NCI-H460 (cell line): ENCODE results near the gene IGLON5. TPM values are rescaled to one million over a fixed set of nuclear protein-coding genes. Genes with fewer than 3 reads are reported as not detected.

ENCODE experiments used
- DNase-seq: peaks from one replicate; pipeline ENCODE4 v3.0.0-alpha.2; 2016; ENCODE audit warnings: low read depth; ENCODE audit errors: extremely low read depth
- total RNA-seq: library from RNA; depleted of rRNA; stranded (reverse); fragments of >200 nt; shearing (Covaris generic); gene quantifications from 2 replicates; pipeline ENCODE4 v1.2.3, GENCODE V29; 2014

Gene IGLON5
- total RNA-seq, 1 experiment from 2014 or later = not detected

DNA sequence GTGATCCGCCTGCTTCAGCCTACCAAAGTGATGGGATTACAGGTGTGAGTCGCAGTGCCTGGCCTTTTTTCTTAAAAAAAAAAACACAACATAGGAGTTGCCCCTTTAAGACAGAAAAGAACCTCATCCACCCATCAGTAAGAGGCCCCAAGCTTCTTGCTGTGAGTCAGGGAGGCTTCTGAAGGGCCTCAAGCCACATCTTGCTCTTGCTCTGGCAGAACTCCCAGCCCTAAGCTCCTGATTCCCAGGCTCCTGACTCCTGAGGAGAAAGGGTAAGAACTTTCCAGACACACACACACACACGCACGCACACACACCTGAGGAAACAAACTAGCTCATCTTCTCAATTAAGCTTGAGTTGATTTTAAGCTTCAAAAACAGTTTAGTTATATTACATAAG is 47.9 kb downstream of the IGLON5 start:
- DNase-seq = no peak

DNA sequence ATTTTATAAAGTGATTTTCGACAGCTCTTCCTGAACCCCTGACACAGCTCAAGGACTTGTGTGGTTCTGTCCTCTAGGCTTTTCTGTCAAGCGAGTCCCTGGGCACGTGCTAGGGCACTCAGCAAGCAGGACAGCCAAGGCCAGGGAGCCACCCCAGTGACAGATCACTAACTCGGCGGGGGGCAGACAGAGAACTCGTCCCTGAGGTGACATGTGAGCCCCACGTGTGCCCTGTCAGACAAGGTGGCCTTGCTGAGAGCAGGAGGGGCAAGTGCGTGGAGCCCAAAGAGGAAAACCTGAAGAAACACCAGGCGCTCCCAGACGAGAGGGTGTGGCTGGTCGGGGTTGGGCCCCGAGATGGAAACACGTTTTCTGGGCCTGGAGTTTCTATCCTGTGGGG is 49.8 kb downstream of the IGLON5 start:
- no peak for DNase-seq

GRCh38 chr19:51364200-51365106 is 53.0 kb downstream of the IGLON5 start:
- DNase-seq = peak; percentile 21

GRCh38 chr19:51365211-51365964 is 53.9 kb downstream of the IGLON5 start:
- no peak for DNase-seq

GRCh38 chr19:51365965-51366388 is 54.5 kb downstream of the IGLON5 start, which contains the start of gene ETFB:
TSS of gene ETFB (minus strand) at chr19:51366388. CDS start at chr19:51366326, 62 bp downstream.
- no peak for DNase-seq

DNA sequence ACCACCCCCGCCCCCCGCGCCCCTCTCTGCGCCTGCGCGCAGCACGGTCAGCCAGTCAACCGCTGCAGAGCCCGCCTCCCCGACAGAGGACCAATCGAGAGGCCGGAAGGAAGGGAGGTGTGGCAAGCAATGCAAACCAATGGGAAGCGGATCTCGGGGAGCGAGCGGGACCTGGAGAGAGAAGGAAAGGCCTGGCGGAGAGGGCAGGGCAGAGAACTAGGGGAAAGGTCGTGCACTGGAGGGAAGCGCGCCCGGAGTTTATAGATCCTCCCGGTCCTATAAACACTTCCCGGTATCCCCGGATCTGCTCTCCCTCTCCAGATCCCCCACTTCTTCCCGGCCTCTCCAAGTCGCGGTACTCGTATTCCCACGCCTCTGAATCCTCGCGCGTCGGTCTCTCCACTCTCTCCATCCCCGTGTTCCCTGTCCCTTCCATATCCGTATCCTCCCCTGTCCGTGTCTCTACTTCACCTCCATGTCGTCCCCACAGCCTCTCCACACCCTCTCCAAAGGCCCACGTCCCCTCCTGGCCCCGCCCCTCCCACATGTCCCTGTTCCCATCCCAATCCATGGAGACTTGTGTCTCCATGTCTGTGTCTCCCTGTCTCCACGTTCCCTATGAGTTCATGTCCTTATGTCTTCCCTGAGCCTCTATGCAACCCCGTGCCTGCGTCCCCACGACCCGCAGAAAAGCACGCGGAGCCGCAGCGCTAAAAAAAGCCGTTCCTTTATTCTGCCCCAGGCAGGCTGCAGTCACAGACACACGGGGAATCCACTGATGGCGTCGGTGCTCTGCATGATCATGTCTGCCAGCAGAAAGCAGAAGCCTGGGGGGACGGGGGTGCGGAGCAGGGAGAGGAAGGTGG is 55.2 kb downstream of the IGLON5 start:
- peak; percentile 97 for DNase-seq

DNA sequence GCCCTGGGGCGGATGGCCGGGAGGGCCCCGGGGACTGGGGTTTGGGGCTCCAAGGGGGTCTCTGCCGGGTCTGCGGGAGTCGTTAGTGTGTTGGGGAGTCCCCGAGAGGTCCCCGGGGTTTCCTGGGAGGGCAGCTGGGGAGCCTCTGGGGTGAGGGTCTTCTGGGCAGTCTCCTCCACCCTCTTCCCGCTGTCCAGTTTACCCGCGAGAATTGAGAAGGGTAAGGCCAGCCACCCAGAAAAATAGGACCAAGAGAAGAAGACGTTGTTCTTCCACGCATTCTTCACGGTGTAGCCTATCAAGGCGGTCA is 55.8 kb downstream of the IGLON5 start:
- DNase-seq = no peak

GRCh38 chr19:51367565-51368365 is 56.3 kb downstream of the IGLON5 start:
- DNase-seq = peak; percentile 95

DNA sequence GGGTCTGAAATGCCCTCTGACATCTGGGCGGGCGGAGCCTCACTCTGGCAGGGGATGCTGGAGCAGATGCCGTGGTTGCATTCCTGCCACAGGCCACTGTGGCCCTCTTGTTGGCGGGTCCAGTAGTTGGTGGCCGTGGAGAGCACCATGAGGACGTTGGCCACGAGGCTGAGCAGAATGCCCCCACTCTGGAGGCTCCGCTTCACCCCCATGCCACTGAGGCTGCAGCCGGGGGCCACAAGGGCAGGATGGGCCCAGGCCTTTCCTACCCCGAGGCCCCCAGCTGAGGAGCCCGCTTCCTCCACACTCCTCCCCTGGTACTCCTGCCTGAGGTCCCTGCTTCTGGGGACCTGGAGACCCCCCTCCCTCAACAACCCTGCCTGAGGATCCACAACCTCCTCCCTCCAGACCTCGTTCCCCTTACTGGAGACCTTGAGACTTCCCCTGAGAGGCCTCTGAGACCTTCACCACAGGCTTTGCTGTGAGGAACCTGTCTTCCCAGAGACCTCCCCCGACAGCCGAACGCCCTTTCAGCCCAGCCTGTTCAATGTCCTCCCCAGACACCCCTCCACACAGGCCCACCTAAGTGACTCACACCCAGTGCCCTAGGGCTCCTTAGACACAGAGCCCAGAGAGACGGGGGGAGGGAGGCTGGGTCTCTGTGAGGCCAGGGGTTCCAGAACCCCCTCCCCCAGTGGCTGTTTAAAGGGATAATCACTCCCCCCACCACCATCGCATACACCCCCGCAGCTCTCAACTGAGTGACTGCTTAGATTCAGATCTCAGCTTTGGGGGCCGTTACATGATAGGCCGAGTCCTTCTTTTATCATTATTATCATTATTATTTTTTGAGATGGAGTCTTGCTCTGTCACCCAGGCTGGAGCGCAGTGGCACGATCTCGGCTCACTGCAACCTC is 57.2 kb downstream of the IGLON5 start, which contains the start of gene CLDND2:
TSS of gene CLDND2 (minus strand) at position 638 of the 917 bp plus-strand sequence. CDS start at position 212, 426 bp downstream.
- DNase-seq = no peak

DNA sequence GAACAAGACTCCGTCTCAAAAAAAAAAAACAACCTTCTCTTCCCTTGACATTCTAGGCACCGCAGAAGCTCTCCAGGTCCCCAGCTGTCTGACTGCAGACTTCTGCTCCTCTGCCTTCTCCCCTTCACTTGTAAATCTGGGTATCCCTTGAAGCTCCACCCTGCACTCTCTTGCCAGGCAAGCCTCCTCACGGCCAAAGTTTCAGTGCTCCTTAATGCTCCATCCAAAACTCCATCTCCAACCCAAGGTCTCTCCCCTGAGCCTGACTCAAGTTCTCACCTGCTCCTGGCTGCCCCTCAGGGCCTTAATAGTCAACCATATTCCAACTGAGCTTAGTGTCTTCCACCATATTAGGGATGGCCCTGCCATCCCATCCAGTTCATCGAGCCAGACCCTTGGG is 58.8 kb downstream of the IGLON5 start:
- no peak for DNase-seq

DNA sequence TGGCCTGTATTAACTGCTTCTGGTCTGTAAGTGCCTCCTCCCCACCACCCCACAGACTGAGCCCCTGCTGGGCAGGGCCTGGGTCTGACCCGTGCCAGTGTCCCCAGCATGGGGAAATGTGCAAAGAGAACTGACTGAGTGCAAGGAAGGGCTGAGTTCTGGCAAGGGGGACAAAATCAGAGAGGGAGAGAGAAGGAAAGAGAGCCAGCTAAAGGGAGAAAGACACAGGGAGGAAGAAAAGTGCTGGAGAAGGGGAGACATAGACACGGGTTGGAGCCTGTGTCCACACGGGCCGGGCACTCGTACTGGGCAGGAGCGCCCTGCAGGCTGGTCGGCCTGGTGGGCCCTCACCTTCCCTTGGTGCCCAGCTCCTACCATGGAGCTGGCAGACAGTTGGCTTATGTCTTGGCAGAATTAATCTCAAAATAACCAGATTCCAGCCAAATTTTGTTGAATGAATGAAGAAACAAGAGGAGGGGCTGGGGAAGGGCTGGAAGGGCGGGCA is 59.8 kb downstream of the IGLON5 start:
- DNase-seq = no peak

- no peak for DNase-seq
Measured at GRCh38 chr19:51372021-51372648, 60.7 kb downstream of the IGLON5 start.

DNA sequence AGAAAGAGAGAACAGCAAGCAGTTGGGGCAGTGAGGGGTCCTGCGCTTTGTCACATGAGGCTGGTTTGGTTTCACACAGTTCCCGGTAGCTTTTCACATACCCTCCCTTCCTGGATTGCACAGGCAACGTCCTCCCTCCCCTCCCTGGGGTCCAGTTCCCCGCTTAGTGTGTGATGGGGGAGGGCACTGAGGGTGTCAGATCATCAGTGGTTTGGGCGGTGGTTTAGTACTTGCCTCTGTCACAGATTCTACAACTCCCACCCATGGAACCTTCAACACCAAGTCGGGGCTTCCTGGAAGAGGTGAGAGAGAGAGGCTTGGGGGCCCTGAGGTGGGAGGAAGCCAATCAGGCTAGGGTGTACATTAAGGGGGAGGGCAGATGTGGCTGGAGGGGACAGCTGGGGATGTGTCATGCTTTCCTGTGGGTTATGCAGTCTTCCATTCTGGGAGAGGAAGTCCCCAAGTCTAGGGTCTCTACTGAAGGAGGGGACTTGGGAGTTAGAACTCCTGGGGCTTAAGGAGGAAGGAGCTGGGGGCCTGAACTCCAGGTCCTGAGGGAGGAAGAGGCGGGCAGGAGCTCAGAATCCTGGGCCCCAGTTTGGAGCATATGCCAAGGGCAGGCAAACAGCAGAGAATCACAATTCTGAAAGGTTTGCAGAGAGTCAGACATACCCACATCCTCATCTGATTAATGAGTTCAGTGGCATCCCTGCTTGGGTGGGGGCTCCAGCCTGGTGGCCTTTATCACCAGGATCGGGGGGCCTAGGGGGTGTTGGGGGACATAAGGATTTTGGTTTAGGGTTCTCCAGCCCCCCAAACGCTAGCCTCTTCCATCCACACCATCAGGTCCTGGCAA is 61.4 kb downstream of the IGLON5 start, which contains the start of gene NKG7:
TSS of gene NKG7 (minus strand) at position 6 of the 856 bp plus-strand sequence. CDS start 119 bp downstream, outside the sequence.
- no peak for DNase-seq

DNA sequence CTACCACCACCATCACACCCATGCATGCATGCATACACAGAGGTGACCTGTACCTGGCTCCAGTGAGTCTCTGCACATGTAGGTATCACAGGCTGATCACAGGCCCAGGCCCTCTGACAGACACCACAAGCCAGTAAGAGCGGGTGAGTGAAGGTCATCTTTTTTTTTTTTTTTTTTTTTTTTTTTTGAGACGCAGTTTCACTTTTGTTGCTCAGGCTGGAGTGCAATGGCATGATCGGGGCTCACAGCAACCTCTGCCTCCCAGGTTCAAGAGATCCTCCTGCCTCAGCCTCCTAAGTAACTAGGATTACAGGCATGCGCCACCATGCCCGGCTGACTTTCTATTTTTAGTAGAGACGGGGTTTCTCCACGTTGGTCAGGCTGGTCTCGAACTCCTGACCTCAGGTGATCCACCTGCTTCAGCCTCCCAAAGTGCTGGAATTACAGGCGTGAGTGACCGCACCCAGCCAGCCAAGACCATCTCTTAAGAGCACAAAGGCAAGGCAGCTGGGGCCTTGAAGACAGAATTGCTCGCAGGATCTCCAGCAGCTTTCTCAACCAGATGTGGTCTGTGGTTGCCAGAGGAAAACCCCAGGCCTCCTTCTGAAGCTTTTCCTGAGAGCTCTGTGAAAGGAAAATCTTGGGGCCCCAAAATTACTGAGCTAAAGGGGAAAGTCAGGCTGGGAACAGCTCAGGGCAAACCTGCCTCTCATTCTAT is 64.2 kb downstream of the IGLON5 start:
- DNase-seq = no peak

DNA sequence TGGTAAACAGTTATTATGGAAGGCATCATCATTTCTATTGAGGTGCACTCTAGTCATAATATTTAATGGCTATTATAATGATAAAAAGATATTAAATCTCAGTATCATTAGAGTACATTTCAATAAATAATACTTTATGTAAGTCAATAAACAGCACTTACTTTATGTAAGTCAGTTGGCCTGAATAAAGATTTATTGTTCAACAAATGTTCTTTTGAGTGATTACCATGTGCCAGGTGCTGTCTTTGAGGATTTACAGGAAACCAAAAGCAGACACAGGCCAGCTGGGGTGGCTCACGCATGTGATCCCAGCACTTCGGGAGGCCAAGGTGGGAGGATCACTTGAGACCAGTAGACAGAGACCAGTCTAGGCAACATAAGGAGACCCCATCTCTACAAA is 66.0 kb downstream of the IGLON5 start:
- DNase-seq = no peak

GRCh38 chr19:51380379-51380778 is 68.9 kb downstream of the IGLON5 start:
- DNase-seq = no peak
